ENCODE data around the gene PHYH. TPM values are rescaled to one million over a fixed set of nuclear protein-coding genes. Genes with fewer than 3 reads are reported as not detected.

PHYH gene
- total RNA-seq, 1 experiment from 2014 or later, result 52.3 TPM

GRCh38 chr10:13319166-13319565 is 19.3 kb upstream of the PHYH start:
- intact Hi-C loops (cut with micrococcal nuclease; ENCODE audit: unreplicated experiment), result no loop called here
- Histone ChIP-seq H3K9me3 (no peaks in the 10 kb centered on the region), H3K27me3 (replicated peaks; ENCODE audit: control insufficient read depth, insufficient read depth, low read length) (no peaks in the 10 kb centered on the region), H3K36me3 (ENCODE audit: control insufficient read depth, insufficient read depth, low read length) (peaks cover 4% of the 10 kb centered on the region; the same call in 1 of the 2 replicates), H3K4me3 (ENCODE audit: low read depth, low read length) (no peak overlapping the region), H3K4me1 (no peaks in the 10 kb centered on the region)
- Mint-ChIP-seq H3K36me3 (ENCODE audit: insufficient read depth, unreplicated experiment) (peaks cover 48% of the 10 kb centered on the region), H3K27ac (ENCODE audit: unreplicated experiment) (no peak overlapping the region), H3K4me3 (ENCODE audit: unreplicated experiment) (no peak overlapping the region), H3K4me1 (ENCODE audit: low read depth, unreplicated experiment) (peaks cover 7% of the 10 kb centered on the region), H3K27me3 (ENCODE audit: insufficient read depth, unreplicated experiment) (no peaks in the 10 kb centered on the region), H3K9me3 (ENCODE audit: unreplicated experiment) (no peaks in the 10 kb centered on the region)
- no peak for DNase-seq
- TF ChIP-seq, protein P1, sequence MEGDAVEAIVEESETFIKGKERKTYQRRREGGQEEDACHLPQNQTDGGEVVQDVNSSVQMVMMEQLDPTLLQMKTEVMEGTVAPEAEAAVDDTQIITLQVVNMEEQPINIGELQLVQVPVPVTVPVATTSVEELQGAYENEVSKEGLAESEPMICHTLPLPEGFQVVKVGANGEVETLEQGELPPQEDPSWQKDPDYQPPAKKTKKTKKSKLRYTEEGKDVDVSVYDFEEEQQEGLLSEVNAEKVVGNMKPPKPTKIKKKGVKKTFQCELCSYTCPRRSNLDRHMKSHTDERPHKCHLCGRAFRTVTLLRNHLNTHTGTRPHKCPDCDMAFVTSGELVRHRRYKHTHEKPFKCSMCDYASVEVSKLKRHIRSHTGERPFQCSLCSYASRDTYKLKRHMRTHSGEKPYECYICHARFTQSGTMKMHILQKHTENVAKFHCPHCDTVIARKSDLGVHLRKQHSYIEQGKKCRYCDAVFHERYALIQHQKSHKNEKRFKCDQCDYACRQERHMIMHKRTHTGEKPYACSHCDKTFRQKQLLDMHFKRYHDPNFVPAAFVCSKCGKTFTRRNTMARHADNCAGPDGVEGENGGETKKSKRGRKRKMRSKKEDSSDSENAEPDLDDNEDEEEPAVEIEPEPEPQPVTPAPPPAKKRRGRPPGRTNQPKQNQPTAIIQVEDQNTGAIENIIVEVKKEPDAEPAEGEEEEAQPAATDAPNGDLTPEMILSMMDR (IDR thresholded peaks at IDR 0.05; ENCODE audit: insufficient read depth in 1 of 2, low read depth in 1 of 2, low read length in 1 of 2, severe bottlenecking in 1 of 2, unreplicated experiment in 1 of 2), result no peak
- ChIA-PET POLR2A (no interaction called here), CTCF (no interaction called here)
- no TSS peak for BruUV-seq (replicated peaks)

DNA sequence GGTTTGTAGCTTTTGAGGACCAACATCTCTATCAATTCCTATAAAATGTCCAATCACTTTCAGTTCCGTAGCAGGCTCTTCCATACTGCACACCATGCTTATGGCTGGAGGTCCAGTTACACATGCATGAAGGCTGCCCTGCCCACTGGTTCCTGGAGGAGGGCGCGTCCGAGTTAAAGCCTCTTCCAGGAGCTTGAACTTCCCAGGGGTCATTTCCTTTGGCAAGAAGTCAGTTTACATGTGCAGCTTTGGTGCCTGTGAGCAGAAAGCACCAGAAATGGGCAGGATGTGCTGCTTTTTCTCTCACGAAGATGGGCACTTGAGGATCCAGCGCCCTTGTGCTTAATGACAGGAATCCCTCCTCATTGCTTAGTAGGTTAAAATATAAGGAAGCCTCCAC is 17.6 kb upstream of the PHYH start:
- no peaks in the 10 kb centered on the region for H3K9me3 ChIP-seq
- TF ChIP-seq, protein P1 (IDR thresholded peaks at IDR 0.05; ENCODE audit: insufficient read depth in 1 of 2, low read depth in 1 of 2, low read length in 1 of 2, severe bottlenecking in 1 of 2, unreplicated experiment in 1 of 2), result no peak
- no peaks in the 10 kb centered on the region for H3K27me3 ChIP-seq (replicated peaks; ENCODE audit: control insufficient read depth, insufficient read depth, low read length)
- peaks cover 7% of the 10 kb centered on the region for H3K4me1 Mint-ChIP-seq (ENCODE audit: low read depth, unreplicated experiment)
- no peak overlapping the region for H3K4me3 ChIP-seq (ENCODE audit: low read depth, low read length)
- H3K9me3 Mint-ChIP-seq (ENCODE audit: unreplicated experiment), result no peaks in the 10 kb centered on the region
- no peak overlapping the region for H3K27ac Mint-ChIP-seq (ENCODE audit: unreplicated experiment)
- ChIA-PET CTCF (interaction anchor here (0.6 to 1.7 kb wide), 2 partner anchors 15 to 1846 kb away, joined by 4 to 6 read pairs; no protein-coding TSS in a partner anchor), POLR2A (no interaction called here)
- no peaks in the 10 kb centered on the region for H3K27me3 Mint-ChIP-seq (ENCODE audit: insufficient read depth, unreplicated experiment)
- no TSS peak for BruUV-seq (replicated peaks)
- no peak overlapping the region for H3K4me3 Mint-ChIP-seq (ENCODE audit: unreplicated experiment)
- H3K36me3 ChIP-seq (ENCODE audit: control insufficient read depth, insufficient read depth, low read length), result 0 out of 2 replicates have a peak, but pooled peaks cover 1% of the 10 kb centered on the region
- no peak for DNase-seq
- peaks cover 34% of the 10 kb centered on the region for H3K36me3 Mint-ChIP-seq (ENCODE audit: insufficient read depth, unreplicated experiment)
- intact Hi-C loops (cut with micrococcal nuclease; ENCODE audit: unreplicated experiment), result no loop called here
- no peaks in the 10 kb centered on the region for H3K4me1 ChIP-seq

DNA sequence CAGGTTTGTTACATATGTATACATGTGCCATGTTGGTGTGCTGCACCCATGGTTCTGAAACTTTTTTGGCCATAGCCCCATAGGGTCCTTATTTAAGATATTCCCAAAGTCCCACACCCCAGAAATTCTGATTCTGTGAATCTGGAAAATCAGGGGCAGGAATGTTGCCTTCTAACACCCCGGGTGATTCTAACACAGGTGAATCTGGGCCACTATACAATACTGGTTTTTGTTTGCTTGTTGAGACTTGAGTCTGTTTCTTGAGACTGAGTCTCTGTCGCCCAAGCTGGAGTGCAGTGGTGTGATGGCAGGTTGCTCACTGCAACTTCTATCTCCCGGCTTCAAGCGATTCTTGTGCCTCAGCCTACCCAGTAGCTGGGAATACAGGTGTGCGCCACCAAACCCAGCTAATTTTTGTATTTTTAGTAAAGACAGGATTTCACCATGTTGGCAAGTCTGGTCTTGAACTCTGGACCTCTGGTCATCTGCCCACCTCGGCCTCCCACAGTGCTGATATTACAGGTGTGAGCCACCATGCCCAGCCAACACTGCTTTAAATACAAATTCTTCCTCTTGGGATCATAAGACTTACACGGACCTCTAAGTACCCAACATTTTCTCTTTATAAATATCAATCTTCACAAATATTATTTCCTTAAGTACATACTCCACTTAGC is 16.9 kb upstream of the PHYH start:
- Mint-ChIP-seq H3K9me3 (ENCODE audit: unreplicated experiment) (no peaks in the 10 kb centered on the region), H3K4me3 (ENCODE audit: unreplicated experiment) (no peak overlapping the region), H3K27ac (ENCODE audit: unreplicated experiment) (no peak overlapping the region), H3K4me1 (ENCODE audit: low read depth, unreplicated experiment) (peaks cover 7% of the 10 kb centered on the region), H3K27me3 (ENCODE audit: insufficient read depth, unreplicated experiment) (no peaks in the 10 kb centered on the region), H3K36me3 (ENCODE audit: insufficient read depth, unreplicated experiment) (peaks cover 27% of the 10 kb centered on the region)
- DNase-seq, result no peak
- ChIA-PET POLR2A (interaction anchor here (0.6 to 1.1 kb wide), 2 partner anchors 14 to 101 kb away, joined by 3 read pairs; no protein-coding TSS in a partner anchor), CTCF (interaction anchor here (0.6 to 1.7 kb wide), 2 partner anchors 15 to 1847 kb away, joined by 4 to 6 read pairs; no protein-coding TSS in a partner anchor)
- H3K4me1 ChIP-seq, result no peaks in the 10 kb centered on the region
- no peak overlapping the region for H3K4me3 ChIP-seq (ENCODE audit: low read depth, low read length)
- H3K9me3 ChIP-seq, result no peaks in the 10 kb centered on the region
- intact Hi-C loops (cut with micrococcal nuclease; ENCODE audit: unreplicated experiment), result no loop called here
- no peaks in the 10 kb centered on the region for H3K27me3 ChIP-seq (replicated peaks; ENCODE audit: control insufficient read depth, insufficient read depth, low read length)
- BruUV-seq (replicated peaks), result no TSS peak
- H3K36me3 ChIP-seq (ENCODE audit: control insufficient read depth, insufficient read depth, low read length), result 0 out of 2 replicates have a peak, but pooled peaks cover 1% of the 10 kb centered on the region
- TF ChIP-seq, protein P1 (IDR thresholded peaks at IDR 0.05; ENCODE audit: insufficient read depth in 1 of 2, low read depth in 1 of 2, low read length in 1 of 2, severe bottlenecking in 1 of 2, unreplicated experiment in 1 of 2), result no peak

Data from Caco-2 (cell line).